OCI-LY7 (cell line): Measurements from ENCODE around the gene MCHR1. TPM values are rescaled to one million over a fixed set of nuclear protein-coding genes. Genes with fewer than 3 reads are reported as not detected.

Source experiments
- BruUV-seq: library from RNA; stranded (reverse); fragments of 400-500 nt; replicated peaks from 2 replicates; lab custom pipeline; 2021; lab: Mats Ljungman, UMichigan
- CTCF ChIA-PET: fragments of 300-600 bp; sonication (Branson Sonifier 250); formaldehyde crosslinking; loops from one replicate; lab custom pipeline; 2022; ENCODE audit warnings: antibody characterized with exemption; ENCODE audit not compliant: unreplicated experiment; lab: Charles Lee
- POLR2A ChIA-PET: fragments of 300-600 bp; sonication (Branson Sonifier 250); formaldehyde crosslinking; loops from one replicate; lab custom pipeline; 2022; ENCODE audit warnings: antibody characterized with exemption; lab: Charles Lee
- DNase-seq: peaks from one replicate; pipeline ENCODE4 v3.0.0-alpha.2; 2015; ENCODE audit warnings: low spot score
- H2AFZ ChIP-seq: fragments of 200-600 bp; sonication (generic), shearing (Covaris generic); 2 replicates; pipeline ENCODE4 v1.6.1; 2014; ENCODE audit warnings: mild to moderate bottlenecking, antibody characterized with exemption, low read length, moderate library complexity
- H3K27ac ChIP-seq: fragments of 200-600 bp; sonication (generic); 2 replicates; pipeline ENCODE4 v1.5.1; 2014; ENCODE audit warnings: mixed run types, low read depth, mild to moderate bottlenecking, moderate library complexity, low read length, inconsistent platforms; ENCODE audit not compliant: poor library complexity, severe bottlenecking
- H3K36me3 ChIP-seq: fragments of 200-600 bp; sonication (generic); 2 replicates; pipeline ENCODE4 v1.6.1; 2014; ENCODE audit warnings: mild to moderate bottlenecking, antibody characterized with exemption, low read length, moderate library complexity, mixed read lengths; ENCODE audit not compliant: insufficient read depth
- H3K4me1 ChIP-seq: fragments of 200-600 bp; sonication (generic); 2 replicates; pipeline ENCODE4 v1.5.1; 2014; ENCODE audit warnings: mild to moderate bottlenecking, low read length; ENCODE audit not compliant: insufficient read depth, poor library complexity, severe bottlenecking
- H3K4me2 ChIP-seq: fragments of 200-600 bp; sonication (generic); 2 replicates; pipeline ENCODE4 v1.6.1; 2014; ENCODE audit warnings: mild to moderate bottlenecking, low read length
- H3K4me3 ChIP-seq: fragments of 200-600 bp; sonication (generic); 2 replicates; pipeline ENCODE4 v1.5.1; 2014; ENCODE audit warnings: mild to moderate bottlenecking, low read depth, low read length; ENCODE audit not compliant: poor library complexity, severe bottlenecking
- H3K79me2 ChIP-seq: fragments of 200-600 bp; sonication (generic); 2 replicates; pipeline ENCODE4 v1.6.1; 2016; ENCODE audit warnings: low read depth, mild to moderate bottlenecking, low read length, moderate library complexity, mixed read lengths; ENCODE audit not compliant: insufficient read depth
- H3K9me2 ChIP-seq: fragments of 200-600 bp; sonication (generic); 2 replicates; pipeline ENCODE4 v1.6.1; 2016; ENCODE audit warnings: mild to moderate bottlenecking, low read length, mixed read lengths; ENCODE audit not compliant: insufficient read depth
- H3K9me3 ChIP-seq: fragments of 200-600 bp; sonication (generic); 2 replicates; pipeline ENCODE4 v1.6.1; 2014; ENCODE audit warnings: mild to moderate bottlenecking, mixed run types, low read length, mixed read lengths
- H4K20me1 ChIP-seq: fragments of 200-600 bp; sonication (generic); 2 replicates; pipeline ENCODE4 v1.6.1; 2014; ENCODE audit warnings: mild to moderate bottlenecking, antibody characterized with exemption, low read length, moderate library complexity, mixed read lengths; ENCODE audit not compliant: insufficient read depth
- CTCF ChIP-seq: fragments of 200-600 bp; sonication (generic); conservative IDR thresholded peaks from 2 replicates; pipeline ENCODE4 v1.5.1; 2014; ENCODE audit warnings: mild to moderate bottlenecking, antibody characterized with exemption, low read length, moderate library complexity, mixed read lengths
- EZH2phosphoT487 ChIP-seq: fragments of 200-600 bp; sonication (generic); IDR thresholded peaks from 2 replicates; pipeline ENCODE4 v1.6.1; 2018; ENCODE audit warnings: low read depth, borderline replicate concordance, mild to moderate bottlenecking, mixed run types, antibody characterized with exemption, low read length, moderate library complexity, mixed read lengths
- intact Hi-C: fragments of 100-400 bp; cut with micrococcal nuclease; formaldehyde crosslinking; loops from one replicate; pipeline ENCODE4 v1.10.0; 2022; ENCODE audit not compliant: unreplicated experiment
- total RNA-seq, 2 experiments: library from RNA; depleted of rRNA in 1 of 2; stranded (reverse); fragments of >200 nt in 1 of 2; shearing (Covaris generic) in 1 of 2; gene quantifications; 2 replicates each; pipeline ENCODE4 v1.2.3, GENCODE V29; 2014 to 2022

The MCHR1 gene
- total RNA-seq, 2 experiments from 2014 or later: not detected

GRCh38 chr22:40727964-40728615, 48.8 kb downstream of the MCHR1 start:
- intact Hi-C loops: no loop called here
- POLR2A ChIA-PET: interaction anchor here (0.7 to 1.3 kb wide), 2 partner anchors 17 to 114 kb away, joined by 3 to 6 read pairs; no protein-coding TSS in a partner anchor
- CTCF ChIA-PET: no interaction called here
- no peak overlapping the region for H3K4me3 ChIP-seq
- no TSS peak for BruUV-seq
- H3K4me2 ChIP-seq: no peak overlapping the region
- H3K36me3 ChIP-seq: no peaks in the 10 kb centered on the region
- H3K9me2 ChIP-seq: no peaks in the 10 kb centered on the region
- no peak for TF ChIP-seq CTCF
- TF ChIP-seq EZH2phosphoT487: no peak
- H3K4me1 ChIP-seq: peaks cover 39% of the 10 kb centered on the region
- H4K20me1 ChIP-seq: no peaks in the 10 kb centered on the region
- no peaks in the 10 kb centered on the region for H3K79me2 ChIP-seq
- no peak overlapping the region for H3K27ac ChIP-seq
- H3K9me3 ChIP-seq: no peaks in the 10 kb centered on the region
- DNase-seq: no peak
- H2AFZ ChIP-seq: peak overlapping the region; percentile 76

- ChIA-PET POLR2A (interaction anchor here (1.3 kb wide), 1 partner anchor 17 kb away, joined by 3 read pairs; no protein-coding TSS in a partner anchor), CTCF (no interaction called here)
- H2AFZ ChIP-seq: peak overlapping the region; percentile 76; the same call in 1 of the 2 replicates
- peak overlapping the region; percentile 24; the same call in 1 of the 2 replicates for H3K4me2 ChIP-seq
- no peaks in the 10 kb centered on the region for H3K36me3 ChIP-seq
- TF ChIP-seq CTCF (no peak), EZH2phosphoT487 (no peak)
- intact Hi-C loops: no loop called here
- no peaks in the 10 kb centered on the region for H3K9me3 ChIP-seq
- H4K20me1 ChIP-seq: no peaks in the 10 kb centered on the region
- no peak overlapping the region for H3K27ac ChIP-seq
- H3K4me1 ChIP-seq: peaks cover 41% of the 10 kb centered on the region
- H3K79me2 ChIP-seq: no peaks in the 10 kb centered on the region
- peak; percentile 61 for DNase-seq
- no peak overlapping the region for H3K4me3 ChIP-seq
- no peaks in the 10 kb centered on the region for H3K9me2 ChIP-seq
- BruUV-seq: no TSS peak
Observed at GRCh38 chr22:40728731-40729189, 49.5 kb downstream of the MCHR1 start.

GRCh38 chr22:40729284-40729683, 50.0 kb downstream of the MCHR1 start:
- no peak for TF ChIP-seq CTCF
- TF ChIP-seq EZH2phosphoT487: no peak
- no peak overlapping the region for H3K4me3 ChIP-seq
- no peak overlapping the region for H3K27ac ChIP-seq
- BruUV-seq: no TSS peak
- H2AFZ ChIP-seq: peak overlapping the region; percentile 76; the same call in 1 of the 2 replicates
- no peaks in the 10 kb centered on the region for H3K9me3 ChIP-seq
- CTCF ChIA-PET: no interaction called here
- POLR2A ChIA-PET: interaction anchor here (0.6 to 1.3 kb wide), 2 partner anchors 18 to 93 kb away, joined by 3 to 4 read pairs; no protein-coding TSS in a partner anchor
- H3K36me3 ChIP-seq: no peaks in the 10 kb centered on the region
- intact Hi-C loops: no loop called here
- no peaks in the 10 kb centered on the region for H3K9me2 ChIP-seq
- H3K4me1 ChIP-seq: peaks cover 41% of the 10 kb centered on the region
- H3K79me2 ChIP-seq: no peaks in the 10 kb centered on the region
- H3K4me2 ChIP-seq: no peak overlapping the region
- H4K20me1 ChIP-seq: no peaks in the 10 kb centered on the region
- DNase-seq: no peak
